IPS-15b (cell line): ENCODE results near the gene PAXIP1.
"Not testable (repeated sequence)": the region's sequence is repeated elsewhere in the genome, so short reads cannot be mapped to it uniquely, and the experiment has no call there.

Experiments used
- H3K27me3 ChIP-seq: one replicate; pipeline ENCODE4 v1.6.1; 2013; ENCODE audit warnings: low read length; ENCODE audit not compliant: control insufficient read depth, insufficient read depth
- H3K36me3 ChIP-seq: one replicate; pipeline ENCODE4 v1.6.1; 2013; ENCODE audit warnings: low read length; ENCODE audit not compliant: control insufficient read depth, insufficient read depth
- H3K4me1 ChIP-seq: one replicate; pipeline ENCODE4 v1.6.1; 2013; ENCODE audit warnings: mild to moderate bottlenecking, low read length; ENCODE audit not compliant: control insufficient read depth, insufficient read depth
- H3K4me3 ChIP-seq: one replicate; pipeline ENCODE4 v1.5.1; 2013; ENCODE audit warnings: low read depth, low read length
- H3K9ac ChIP-seq: one replicate; pipeline ENCODE4 v1.6.1; 2013; ENCODE audit warnings: low read depth, mild to moderate bottlenecking, low read length
- H3K9me3 ChIP-seq: one replicate; pipeline ENCODE4 v1.6.1; 2013; ENCODE audit warnings: mild to moderate bottlenecking, low read length; ENCODE audit not compliant: control insufficient read depth, insufficient read depth

PAXIP1 gene

DNA sequence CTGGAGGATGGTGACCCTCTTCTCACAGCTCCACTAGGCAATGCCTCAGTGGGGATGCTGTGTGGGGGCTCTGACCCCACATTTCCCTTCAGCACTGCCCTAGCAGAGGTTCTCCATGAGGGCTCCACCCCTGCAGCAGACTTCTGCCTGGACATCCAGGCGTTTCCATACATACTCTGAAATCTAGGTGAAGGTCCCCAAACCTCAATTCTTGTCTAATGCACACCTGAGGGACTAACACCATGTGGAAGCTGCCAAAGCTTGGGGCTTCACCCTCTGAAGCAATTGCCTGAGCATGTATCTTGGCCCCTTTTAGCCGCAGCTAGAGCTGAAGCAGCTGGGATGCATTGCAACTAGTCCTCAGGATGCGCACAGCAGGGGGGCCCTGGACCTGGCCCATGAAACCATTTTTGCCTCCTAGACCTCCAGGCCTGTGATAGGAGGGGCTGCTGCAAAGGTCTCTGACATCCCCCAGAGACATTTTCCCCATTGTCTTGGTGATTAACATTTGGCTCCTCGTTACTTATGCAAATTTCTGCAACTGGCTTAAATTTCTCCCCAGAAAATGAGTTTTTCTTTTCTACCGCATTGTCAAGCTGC is 68.5 kb downstream of the PAXIP1 start:
- H3K9me3 ChIP-seq, H3K4me3 ChIP-seq, H3K36me3 ChIP-seq, H3K27me3 ChIP-seq, H3K9ac ChIP-seq, H3K4me1 ChIP-seq: not testable (repeated sequence)

- Histone ChIP-seq H3K9ac (no peak overlapping the region), H3K27me3 (no peaks in the 10 kb centered on the region), H3K4me3 (no peak overlapping the region), H3K4me1 (peaks cover 11% of the 10 kb centered on the region), H3K36me3 (no peaks in the 10 kb centered on the region), H3K9me3 (peaks cover 8% of the 10 kb centered on the region)
Measured at GRCh38 chr7:154931906-154932305, 71.0 kb downstream of the PAXIP1 start.

GRCh38 chr7:154929006-154929726 is 73.8 kb downstream of the PAXIP1 start:
- H3K36me3 ChIP-seq, result no peaks in the 10 kb centered on the region
- no peaks in the 10 kb centered on the region for H3K27me3 ChIP-seq
- H3K4me3 ChIP-seq, result no peak overlapping the region
- H3K9ac ChIP-seq, result no peak overlapping the region
- H3K4me1 ChIP-seq, result peaks cover 11% of the 10 kb centered on the region
- peaks cover 4% of the 10 kb centered on the region for H3K9me3 ChIP-seq

GRCh38 chr7:154928136-154929005 is 74.6 kb downstream of the PAXIP1 start:
- Histone ChIP-seq H3K36me3 (no peaks in the 10 kb centered on the region), H3K27me3 (no peaks in the 10 kb centered on the region), H3K9me3 (peaks cover 2% of the 10 kb centered on the region), H3K9ac (no peak overlapping the region), H3K4me1 (peaks cover 11% of the 10 kb centered on the region), H3K4me3 (no peak overlapping the region)

- no peaks in the 10 kb centered on the region for H3K27me3 ChIP-seq
- no peak overlapping the region for H3K9ac ChIP-seq
- H3K9me3 ChIP-seq, result peaks cover under 1% of the 10 kb centered on the region
- no peaks in the 10 kb centered on the region for H3K36me3 ChIP-seq
- no peak overlapping the region for H3K4me3 ChIP-seq
- peaks cover 11% of the 10 kb centered on the region for H3K4me1 ChIP-seq
Measured at GRCh38 chr7:154927624-154928125, 75.2 kb downstream of the PAXIP1 start.

- not testable (repeated sequence) for H3K27me3 ChIP-seq, H3K36me3 ChIP-seq, H3K9ac ChIP-seq, H3K4me1 ChIP-seq, H3K9me3 ChIP-seq, H3K4me3 ChIP-seq
Measured at GRCh38 chr7:154922472-154922871, 80.5 kb downstream of the PAXIP1 start.

GRCh38 chr7:154919344-154920225 is 83.3 kb downstream of the PAXIP1 start:
- no peaks in the 10 kb centered on the region for H3K36me3 ChIP-seq
- H3K9ac ChIP-seq, result no peak overlapping the region
- H3K4me3 ChIP-seq, result no peak overlapping the region
- H3K27me3 ChIP-seq, result peaks cover 3% of the 10 kb centered on the region
- H3K9me3 ChIP-seq, result no peaks in the 10 kb centered on the region
- no peaks in the 10 kb centered on the region for H3K4me1 ChIP-seq

DNA sequence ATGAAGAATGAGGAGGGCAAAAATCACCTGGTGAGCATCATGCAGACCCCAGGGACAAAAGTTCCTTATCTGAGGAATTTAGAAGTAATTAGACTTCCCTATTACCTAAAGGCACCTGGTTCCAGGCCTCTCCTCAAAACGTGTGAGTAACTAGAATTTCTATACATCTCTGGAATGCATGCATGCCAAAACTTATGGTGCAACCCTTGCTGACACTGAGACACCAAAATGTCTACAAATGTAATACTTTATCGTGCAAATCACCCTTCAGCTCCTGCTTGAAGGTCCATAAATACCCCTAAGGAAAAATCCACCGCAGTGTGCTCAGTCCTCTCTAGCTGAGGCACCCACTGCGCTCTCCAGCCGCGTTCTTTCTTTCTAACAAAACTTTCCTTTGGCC is 84.2 kb downstream of the PAXIP1 start:
- H3K4me3 ChIP-seq, result no peak overlapping the region
- no peaks in the 10 kb centered on the region for H3K9me3 ChIP-seq
- H3K4me1 ChIP-seq, result no peaks in the 10 kb centered on the region
- H3K36me3 ChIP-seq, result no peaks in the 10 kb centered on the region
- no peak overlapping the region for H3K9ac ChIP-seq
- H3K27me3 ChIP-seq, result peaks cover 8% of the 10 kb centered on the region

GRCh38 chr7:154918266-154918665 is 84.7 kb downstream of the PAXIP1 start:
- Histone ChIP-seq H3K36me3 (no peaks in the 10 kb centered on the region), H3K4me3 (no peak overlapping the region), H3K9ac (no peak overlapping the region), H3K27me3 (peaks cover 8% of the 10 kb centered on the region), H3K9me3 (no peaks in the 10 kb centered on the region), H3K4me1 (no peaks in the 10 kb centered on the region)

- Histone ChIP-seq H3K4me3 (no peak overlapping the region), H3K27me3 (peaks cover 8% of the 10 kb centered on the region), H3K9ac (no peak overlapping the region), H3K4me1 (no peaks in the 10 kb centered on the region), H3K36me3 (no peaks in the 10 kb centered on the region), H3K9me3 (no peaks in the 10 kb centered on the region)
Measured at GRCh38 chr7:154917808-154918160, 85.1 kb downstream of the PAXIP1 start.
